Glomerular visceral epithelial cell (primary cell): ENCODE data around the gene SHBG.
A peak's percentile ranks its signal among the peaks of the same experiment; 100 is the strongest.
"Not testable (repeated sequence)": the region's sequence is repeated elsewhere in the genome, so short reads cannot be mapped to it uniquely, and the experiment has no call there.

Experiments used
- DNase-seq: peaks from one replicate; pipeline ENCODE4 v3.0.0-alpha.2; 2016; ENCODE audit errors: extremely low spot score

The SHBG gene

DNA sequence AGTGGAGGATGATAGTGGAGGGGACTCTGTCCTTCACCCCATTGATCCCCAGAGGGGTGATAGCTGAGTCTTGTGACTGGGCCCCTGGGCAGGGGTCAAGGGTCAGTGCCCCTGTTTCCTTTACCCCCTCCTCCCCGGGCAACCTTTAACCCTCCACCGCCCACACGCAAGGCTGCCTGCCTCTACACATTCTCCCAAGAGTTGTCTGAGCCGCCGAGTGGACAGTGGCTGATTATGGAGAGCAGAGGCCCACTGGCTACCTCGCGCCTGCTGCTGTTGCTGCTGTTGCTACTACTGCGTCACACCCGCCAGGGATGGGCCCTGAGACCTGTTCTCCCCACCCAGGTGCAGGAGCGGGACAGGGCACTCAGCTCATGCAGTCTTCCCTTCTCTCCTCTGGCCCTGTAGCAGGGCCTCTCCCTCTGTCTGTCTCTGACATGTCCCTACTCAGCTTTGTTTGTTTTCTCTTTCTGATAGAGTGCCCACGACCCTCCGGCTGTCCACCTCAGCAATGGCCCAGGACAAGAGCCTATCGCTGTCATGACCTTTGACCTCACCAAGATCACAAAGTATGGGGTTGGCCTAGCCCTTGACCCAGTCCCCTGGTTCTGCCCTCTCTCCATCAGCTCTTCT lies at the start of gene SHBG:
TSS of gene SHBG (plus strand) at position 197 of the 633 bp plus-strand sequence. CDS start at position 235, 38 bp downstream.
- DNase-seq, result no peak

DNA sequence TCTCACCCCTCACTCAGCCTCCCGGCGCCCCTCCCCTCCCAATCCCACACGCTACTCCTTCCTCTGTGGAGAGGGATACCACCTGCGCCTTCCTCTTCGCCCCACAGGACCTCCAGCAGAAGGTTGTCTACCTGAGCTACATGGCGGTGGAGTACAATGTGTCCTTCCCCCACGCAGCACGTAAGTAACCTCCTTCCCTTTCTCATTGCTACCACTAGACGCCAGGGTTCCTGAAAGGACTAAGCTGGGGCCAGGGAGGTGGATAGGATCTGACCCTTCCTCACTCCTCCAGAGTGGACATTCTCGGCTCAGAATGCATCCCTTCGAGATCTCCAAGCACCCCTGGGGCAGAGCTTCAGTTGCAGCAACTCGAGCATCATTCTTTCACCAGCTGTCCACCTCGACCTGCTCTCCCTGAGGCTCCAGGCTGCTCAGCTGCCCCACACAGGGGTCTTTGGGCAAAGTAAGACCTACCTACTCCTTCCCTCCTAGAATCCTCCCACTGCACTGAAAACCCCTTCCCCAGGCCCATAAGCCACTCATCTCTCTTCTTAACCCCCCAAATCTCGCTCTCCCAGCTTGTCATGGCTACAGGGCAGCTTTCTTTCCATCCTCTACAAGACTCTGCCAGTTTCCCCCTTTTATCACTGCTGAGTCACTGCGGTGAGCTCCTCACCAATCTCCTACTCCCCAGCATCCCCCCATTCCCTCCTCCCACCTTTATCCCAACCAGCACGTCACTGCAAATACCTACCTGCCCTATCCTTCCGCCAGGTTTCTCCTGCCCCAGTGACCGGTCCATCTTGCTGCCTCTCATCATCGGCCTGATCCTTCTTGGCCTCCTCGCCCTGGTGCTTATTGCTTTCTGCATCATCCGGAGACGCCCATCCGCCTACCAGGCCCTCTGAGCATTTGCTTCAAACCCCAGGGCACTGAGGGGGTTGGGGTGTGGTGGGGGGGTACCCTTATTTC lies 49.0 kb upstream of the SHBG start:
- DNase-seq, result no peak

DNA sequence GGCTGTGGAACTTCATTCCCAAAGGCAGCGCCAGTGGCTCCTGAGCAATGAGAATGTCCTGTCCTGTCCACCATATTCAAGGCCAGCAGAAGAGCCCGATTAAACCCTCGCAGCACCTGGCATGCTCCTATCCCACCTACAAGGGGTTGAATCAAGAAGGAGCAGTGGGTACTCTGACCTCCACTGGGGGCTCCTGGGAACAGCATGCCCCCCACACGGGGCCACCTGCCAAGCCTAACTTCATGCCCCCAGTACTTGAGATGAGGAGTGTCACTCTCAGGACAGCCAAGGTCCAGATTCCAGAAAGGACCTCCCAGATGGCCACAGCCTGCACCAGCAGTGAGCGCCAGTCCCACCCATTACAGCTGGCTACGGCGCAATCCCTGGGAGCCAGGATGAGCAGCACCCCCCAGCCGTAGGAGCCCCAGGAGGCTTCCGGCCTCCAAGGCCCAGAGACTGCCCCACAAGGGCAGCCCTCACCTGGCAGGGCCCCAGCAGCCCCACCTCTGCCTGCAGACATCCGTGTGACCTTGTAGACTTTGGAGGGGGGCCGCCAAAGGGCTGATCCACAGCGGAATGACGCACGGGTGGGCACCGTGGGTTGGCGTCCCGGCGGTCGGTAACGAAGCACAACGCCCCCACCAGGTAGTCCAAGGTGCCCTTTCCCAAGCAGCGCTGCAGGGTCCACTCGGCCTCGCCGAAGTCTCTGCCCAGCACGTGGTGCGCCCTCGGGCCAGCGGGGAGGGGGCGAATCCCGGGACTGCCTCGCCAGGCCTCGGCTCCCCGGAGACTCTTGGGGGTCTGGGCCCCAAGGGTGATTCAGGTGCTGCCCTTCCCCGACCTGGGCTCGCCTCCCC lies 47.3 kb upstream of the SHBG start:
- no peak for DNase-seq

- DNase-seq, result peak; percentile 96
Measured at GRCh38 chr17:7583253-7584109, 46.5 kb upstream of the SHBG start, which contains the start of gene MPDU1. Gene MPDU1, plus strand, starts transcription at chr17:7583852. Its CDS starts 11 bp downstream, at chr17:7583863.

DNA sequence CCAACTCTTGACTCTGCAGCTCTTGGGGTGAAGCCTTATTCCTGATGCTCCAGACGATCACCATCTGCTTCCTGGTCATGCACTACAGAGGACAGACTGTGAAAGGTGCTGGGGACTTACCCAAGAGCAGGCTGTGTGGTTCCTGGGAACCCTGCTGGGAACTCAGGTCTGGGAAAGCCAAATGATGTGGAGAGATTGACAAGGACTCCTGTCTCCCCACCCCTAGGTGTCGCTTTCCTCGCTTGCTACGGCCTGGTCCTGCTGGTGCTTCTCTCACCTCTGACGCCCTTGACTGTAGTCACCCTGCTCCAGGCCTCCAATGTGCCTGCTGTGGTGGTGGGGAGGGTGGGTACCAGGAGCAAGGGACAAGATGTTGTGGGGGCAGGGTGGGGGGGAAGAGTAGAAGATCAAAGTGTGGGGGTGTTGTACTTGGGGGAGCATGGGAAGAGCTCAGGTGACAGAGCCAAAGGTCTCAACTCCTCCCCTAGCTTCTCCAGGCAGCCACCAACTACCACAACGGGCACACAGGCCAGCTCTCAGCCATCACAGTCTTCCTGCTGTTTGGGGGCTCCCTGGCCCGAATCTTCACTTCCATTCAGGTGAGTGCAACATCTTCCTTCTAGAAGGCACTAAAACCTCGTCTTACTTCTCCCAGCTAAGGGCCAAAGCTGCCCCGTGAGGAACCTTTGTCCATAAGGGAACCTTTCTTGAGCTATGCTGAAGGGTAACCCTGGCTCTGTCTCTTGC lies 43.1 kb upstream of the SHBG start:
- DNase-seq, result no peak

DNA sequence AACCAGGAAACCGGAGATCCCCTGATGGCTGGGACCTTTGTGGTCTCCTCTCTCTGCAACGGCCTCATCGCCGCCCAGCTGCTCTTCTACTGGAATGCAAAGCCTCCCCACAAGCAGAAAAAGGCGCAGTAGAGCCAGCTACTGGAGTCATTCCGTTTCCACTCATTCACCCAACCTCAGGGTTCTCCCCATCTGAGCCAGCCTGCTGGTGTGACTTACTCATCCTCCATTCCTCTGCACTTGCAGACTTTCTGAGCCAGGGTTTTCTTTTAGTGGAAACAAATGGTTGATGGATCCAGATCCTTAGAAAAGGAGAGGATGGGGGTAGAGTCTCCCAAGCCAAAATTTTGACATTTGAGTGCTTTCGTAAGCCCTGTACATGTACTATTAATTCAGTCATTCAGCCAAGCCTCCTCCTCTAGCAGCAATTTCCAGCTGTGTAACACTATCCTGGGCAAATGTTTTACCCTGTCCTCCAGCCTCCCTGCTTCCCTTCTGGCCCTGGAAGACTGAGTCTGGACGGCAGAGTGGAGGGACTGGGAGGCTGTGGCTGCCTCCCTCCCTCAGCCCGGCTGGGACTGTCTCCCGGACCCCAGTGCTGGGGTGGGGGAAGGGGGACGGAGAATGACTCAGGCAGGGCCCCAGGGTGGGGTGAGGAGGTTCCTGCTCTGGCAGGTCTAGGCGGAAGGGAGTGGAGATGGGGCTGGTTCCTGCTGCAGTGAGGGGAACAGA lies 42.3 kb upstream of the SHBG start:
- DNase-seq, result peak; percentile 92

DNA sequence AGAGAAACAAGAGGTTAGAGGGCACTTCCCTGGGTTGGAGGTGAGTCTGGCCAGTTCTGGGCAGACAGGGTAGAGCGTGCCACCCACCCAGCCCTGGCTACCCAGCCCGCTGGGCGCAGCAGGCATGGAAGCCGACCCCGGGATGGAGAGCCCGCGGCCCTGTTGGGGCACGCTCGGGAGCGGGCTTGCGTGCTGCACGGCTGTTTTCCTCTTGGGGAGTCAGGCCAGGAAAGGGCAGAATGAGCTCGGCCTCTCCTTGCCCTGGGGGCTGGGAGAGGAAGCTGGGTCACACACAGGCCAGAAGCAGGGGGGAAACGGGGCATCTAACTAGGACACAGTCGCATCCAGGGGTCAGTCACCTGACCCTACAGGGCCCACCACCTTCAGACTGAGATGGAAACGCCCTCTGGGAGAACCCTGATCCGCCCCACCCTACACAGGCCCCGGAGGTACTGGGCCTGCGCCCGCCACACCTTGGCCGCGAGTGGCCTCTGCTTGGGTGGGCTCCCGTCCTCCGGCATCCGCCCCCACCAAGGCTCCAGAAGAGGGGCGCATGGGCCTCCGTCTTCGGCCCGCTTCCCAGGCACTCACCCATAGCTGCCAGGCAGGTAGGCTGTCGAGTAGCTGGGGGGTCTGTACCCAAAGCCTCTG lies 41.3 kb upstream of the SHBG start:
- no peak for DNase-seq

DNA sequence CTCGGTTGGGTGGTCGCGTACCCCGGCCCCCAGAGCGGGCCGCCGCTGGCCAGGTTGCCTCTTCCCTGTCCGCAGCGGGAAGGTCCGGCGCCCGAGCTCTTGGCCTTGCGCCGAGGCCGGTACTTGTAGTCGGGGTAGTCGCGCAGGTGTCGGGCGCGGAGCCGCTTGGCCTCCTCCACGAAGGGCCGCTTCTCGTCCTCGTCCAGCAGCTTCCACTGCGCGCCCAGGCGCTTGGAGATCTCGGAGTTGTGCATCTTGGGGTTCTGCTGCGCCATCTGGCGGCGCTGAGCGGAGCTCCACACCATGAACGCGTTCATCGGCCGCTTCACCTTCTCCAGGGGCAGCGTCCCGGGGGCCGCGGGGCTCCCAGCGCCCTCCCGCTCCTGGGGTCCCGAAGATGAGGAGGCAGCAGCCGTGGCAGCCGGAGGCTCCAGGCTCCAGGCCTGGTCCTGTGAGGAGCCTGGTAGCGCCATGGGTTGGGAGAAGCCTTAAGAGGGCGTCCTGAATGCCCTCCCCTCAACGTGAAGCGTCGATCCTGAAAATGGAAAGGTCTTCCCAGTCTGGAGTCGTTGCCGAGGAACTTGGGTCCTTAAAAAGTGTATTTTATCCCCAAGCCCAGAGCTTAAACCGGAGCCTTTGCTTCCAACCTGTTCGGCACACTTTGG lies 40.6 kb upstream of the SHBG start:
- no peak for DNase-seq

GRCh38 chr17:7589891-7590691 lies 39.8 kb upstream of the SHBG start, which contains the start of gene SOX15:
Gene SOX15, minus strand, starts transcription at chr17:7590094. Its CDS starts 418 bp downstream, at chr17:7589676.
- no peak for DNase-seq

GRCh38 chr17:7590743-7591142 lies 39.2 kb upstream of the SHBG start:
- peak; percentile 51 for DNase-seq

GRCh38 chr17:7591596-7591995 lies 38.3 kb upstream of the SHBG start:
- no peak for DNase-seq

DNA sequence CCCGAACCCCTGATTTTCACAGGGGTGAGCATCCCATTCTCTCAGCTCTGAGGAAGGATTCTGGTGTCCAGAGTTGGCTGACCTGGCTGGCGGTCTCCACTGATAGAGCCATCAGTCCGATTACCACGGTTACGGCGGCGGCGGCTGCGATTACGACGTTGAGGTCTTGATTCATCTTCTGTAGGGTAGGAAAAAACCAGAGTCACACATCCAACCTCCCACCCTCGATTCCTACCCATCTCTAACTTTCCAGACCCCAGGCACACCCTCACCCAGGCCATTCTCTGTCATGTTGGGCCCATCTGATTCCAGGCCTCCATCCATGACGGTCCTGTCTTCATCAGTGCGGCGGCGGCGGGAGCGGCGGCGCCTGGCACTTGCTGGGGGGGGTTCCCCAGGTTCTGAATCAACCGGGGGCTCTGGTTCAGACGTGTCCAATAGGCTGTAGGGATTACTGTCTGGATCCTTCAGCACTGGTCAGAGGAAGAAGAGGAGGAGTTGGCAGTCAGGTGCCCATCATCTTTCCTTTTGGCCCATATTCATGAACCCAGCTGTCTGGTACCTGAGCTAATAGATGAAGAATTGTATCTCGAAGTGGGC lies 37.4 kb upstream of the SHBG start:
- no peak for DNase-seq

DNA sequence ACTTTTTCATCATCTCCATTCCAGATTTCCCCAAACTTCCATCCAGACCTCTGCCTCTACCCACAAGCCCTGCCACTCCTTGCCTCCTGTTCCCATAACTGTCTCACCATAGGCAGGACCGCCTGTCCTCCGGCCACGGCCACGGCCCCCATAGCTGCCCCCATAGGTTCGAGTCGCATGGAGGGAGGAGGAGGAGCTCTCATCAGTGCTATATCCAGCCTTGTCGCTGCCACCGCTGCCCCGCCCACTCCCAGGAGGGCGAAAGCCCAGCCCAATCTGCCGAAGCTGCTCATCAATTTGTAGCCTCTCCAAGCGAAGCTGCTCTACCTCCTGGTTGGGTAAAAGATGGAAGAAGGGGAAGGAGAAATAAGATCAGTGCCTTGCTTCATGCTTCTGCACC lies 36.6 kb upstream of the SHBG start:
- DNase-seq, result no peak

- DNase-seq, result not testable (repeated sequence)
Measured at GRCh38 chr17:7597561-7597960, 32.4 kb upstream of the SHBG start.

GRCh38 chr17:7606280-7606679 lies 23.7 kb upstream of the SHBG start:
- DNase-seq, result no peak

DNA sequence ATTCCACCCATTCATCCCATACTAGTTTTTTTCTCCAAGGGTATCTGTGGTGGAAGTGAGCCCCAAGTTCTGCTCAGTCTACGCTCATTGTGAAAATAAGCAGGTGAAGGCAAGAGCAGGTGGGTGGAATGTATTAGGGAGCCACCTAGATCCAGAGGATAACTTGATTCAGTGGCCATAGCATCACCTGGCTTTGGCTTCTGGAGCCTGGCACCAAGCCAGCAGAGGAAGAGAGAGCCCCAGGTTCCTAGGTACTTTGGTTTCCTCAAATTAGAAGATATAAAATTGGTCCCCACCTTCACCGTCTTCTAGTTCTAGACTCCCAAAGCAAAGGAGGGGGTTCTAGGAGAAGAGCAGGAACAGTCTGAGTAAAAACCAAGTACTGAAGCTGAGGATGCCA lies 19.3 kb upstream of the SHBG start:
- no peak for DNase-seq

DNA sequence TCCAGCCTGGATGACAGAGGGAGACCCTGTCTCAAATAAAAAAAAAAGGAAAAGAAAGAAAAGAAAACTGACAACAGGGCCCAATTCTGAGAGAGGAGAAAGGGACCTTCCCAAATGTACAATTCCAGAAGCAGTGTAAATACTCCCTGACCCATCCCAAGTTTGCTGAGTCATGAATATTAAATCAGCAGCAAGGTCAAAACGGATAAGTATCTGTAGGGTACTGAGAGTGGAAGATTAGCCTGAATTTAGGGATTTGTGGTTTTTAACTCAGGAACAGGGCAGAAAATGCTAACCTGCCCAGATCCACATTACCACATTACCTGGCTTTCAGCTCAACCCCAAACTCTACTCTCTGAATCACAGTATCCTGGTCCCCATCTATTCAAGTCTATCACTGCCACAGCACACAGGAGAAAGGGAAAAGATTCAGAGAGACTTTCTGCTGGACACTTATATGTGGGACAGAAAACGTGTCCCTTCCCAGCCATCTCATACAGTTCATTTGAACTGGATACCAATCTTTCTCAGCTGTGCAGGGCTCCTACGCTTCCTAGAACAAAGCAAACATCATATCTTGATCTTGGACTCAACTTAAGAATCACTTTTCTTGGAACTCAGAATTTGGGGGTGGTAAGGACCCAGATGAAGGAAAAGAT lies 18.2 kb upstream of the SHBG start:
- no peak for DNase-seq
